Kidney capillary endothelial cell (primary cell): Measurements from ENCODE around the gene PDE1A.
A peak's percentile ranks its signal among the peaks of the same experiment; 100 is the strongest.

Source experiments
- DNase-seq: peaks from one replicate; pipeline ENCODE4 v3.0.0-alpha.2; 2018; ENCODE audit warnings: low spot score

The PDE1A gene

DNA sequence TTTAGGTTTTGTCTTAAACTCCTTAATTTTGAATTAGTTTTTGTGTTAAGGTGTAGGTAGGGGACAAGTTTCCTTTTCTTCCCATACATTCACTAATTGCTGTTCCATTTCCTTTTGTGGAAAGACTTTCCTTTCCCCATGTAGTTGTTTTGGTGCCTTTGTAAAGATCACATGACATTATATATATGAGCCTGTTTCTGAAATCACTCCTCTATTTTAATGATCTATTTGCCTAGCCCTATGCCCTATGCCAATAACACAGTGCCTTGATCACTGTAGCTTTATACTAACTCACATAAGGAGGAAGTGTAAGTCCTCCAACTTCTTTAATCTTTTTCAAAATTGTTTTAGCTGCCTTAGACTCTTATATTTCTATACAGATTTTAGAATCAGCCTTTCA is 229.3 kb downstream of the PDE1A start:
- DNase-seq = no peak

DNA sequence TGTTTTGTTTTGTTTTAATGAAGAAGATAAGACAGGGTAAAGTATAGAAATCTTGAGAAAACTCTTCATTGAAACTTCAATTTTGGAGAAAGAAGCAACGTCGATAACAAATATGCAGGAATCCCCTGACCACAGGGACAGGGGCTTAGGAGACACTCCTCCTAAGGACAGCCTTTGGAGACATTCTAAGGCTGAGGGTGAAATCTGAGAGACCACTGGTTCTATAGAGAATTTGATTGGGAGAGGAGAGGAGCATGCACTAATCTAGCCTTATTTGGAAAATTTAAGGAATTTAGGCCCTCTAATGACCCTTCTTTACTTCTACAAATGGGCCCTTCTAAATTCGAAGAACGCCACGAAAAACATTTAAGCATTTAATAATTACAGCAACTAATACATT is 233.5 kb downstream of the PDE1A start:
- no peak for DNase-seq

DNA sequence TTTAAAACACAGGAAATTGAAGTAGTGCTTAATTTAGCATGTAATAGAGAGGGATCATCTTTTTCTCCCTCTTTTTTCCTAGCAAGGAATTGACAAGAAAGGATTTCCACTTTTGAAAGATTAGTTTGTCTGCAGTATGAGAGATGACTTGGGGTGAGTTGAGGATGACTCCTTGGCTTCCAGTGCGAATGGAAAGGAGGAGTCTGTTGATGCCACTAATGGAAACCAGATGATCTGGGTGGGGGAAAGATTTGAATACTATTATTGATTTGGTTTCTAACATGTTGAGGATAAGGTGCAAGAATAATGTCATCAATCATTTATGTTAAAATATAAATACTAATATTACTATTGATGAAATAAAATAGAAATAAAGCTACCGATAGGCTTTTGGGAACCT is 235.8 kb downstream of the PDE1A start:
- no peak for DNase-seq

DNA sequence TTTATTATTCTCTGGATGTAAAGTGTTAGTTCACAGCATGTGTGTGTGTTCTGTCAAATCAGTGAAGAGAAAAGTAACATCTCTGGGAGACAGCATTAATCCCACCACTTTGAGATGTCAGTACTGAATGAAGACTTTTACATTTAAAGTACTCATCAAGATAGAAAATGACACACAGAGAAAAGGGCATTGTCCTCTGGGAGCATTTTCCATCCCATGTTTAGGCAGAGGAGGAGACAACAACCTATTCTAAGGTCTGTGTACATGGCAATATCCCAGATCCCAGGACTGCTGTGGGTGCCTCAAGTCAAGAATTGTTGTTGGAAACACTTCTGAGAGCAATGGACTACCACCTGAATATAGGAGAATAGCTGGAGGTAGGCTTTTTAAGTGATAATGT is 239.7 kb downstream of the PDE1A start:
- DNase-seq = no peak

DNA sequence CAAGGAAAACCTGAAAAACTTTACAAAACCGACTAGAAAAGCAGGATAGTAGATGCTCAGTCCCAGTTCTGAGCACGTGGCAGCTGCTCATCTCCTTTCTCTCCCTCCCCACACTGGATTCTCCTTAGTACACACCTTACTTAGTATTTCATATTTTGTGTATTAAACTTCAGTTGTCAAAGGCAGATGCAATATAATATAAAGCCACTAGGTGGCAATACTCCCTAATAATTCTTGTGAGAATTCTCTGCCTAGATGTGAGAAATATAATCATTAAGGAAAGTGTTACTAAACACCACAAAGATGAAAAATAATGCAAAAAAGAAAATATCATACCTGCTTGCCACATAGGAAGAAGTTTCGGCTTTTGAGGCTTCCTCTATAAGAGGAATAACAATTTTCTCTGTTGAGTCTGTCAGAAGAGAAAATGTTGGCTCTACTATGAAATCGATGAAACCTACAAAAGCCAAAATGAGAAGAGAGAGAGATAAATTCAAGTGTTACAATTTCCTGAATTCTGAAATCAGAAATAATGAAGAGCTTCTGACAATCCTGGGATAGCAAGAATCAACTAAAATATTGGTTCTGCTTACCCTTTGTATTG is 240.6 kb downstream of the PDE1A start:
- peak; percentile 46 for DNase-seq

DNA sequence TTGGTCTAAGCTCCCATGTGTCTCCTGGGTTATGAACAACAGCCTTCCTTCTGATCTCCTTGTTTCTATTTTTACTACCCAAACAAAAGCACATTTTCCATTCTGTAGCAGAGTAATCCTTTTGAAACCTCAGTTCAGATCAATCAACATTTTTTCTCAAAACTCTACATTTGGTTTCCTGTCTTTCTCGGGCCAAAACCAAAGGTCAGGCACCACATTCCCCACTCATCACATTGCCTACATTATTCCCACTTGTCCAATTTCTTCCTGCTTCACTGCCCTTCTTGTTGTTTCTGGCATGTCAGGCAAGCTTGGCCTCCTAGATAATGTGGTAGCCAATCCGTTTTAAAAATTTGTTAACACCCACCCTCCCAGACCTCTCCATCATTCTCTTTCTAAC is 244.4 kb downstream of the PDE1A start:
- DNase-seq = no peak

DNA sequence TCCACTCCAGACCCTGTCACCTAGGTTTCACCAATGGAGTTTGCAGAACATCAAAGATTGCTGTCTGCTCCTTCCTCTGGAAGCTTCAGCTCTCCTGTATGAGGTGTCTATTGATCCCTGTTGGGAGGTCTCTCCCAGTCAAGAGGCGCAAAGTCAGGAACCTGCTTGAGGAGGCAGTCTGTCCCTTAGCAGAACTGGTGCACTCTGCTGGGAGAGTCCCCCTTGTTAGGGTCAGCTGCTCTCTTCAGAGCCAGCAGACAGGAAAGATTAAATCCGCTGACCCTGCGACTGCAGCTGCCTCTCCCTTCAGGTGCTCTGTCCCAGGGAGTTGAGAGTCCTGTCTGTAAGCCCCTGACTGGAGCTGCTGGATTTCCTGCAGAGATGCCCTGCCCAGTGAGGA is 245.5 kb downstream of the PDE1A start:
- no peak for DNase-seq

DNA sequence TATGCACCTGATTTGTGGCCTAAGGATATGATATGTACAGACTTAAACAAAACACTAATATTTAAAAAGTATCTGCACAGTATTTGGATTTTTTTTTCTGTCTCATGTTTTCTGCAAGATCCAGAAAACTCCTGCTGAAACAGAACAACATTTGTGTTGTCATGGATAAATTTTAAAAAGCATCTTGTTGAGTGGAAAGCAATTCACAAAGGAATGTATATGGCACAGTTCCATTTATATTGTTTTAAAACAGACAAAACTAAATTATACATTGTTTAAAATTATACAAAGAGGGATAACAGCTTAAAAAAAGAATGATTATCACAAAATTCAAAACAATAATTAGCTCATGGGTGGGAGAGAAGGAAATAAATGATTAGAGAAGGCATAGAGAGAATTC is 247.7 kb downstream of the PDE1A start:
- DNase-seq = no peak

DNA sequence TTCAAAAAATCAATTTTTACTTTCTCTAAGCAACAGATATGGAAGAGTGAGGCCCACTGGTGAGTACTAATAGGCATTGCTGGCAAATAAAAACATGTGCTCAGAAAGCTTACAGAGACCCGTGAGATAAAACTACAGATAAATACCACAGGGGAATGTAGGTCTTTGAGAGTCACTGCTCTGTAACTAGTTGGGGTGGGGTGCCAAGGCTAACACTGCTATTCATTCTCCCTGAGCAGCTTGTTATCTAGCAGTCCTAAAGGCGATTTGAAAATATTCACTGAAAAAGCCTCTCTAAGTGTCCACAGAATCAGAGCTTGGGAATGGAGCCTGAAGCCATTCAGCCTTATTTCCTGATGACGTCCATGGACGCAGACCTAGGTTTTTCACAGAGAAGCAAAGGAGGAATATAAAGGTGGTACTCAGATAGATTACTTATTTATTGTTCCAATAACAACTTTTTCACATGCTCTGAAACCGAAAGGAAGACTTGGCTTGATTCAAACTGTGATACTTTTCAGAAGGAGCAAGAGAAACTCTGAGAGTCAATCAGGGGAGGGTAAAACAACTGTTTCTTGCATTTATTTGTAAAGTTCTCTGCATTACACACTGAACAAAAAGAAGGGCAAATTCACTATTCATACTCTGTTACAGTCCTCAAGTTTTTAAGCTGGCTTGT is 252.8 kb downstream of the PDE1A start:
- no peak for DNase-seq

DNA sequence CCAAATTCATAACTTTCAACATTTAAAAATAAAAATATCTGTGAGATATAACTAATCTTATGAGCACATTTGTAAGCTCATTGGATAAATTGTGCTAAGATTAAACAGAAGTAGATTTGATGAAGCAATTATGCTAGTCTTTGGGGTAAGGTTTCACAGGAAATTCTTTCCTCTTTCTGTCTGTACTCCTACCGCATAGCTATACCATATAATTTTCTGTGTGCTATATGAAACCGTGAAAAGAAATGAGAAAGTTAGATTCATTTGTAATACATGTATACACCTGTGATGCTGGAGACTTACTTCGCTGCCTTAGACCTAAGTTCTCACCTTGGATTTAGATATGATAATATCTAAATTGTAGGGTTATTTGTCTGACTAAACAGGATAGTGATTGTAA is 256.5 kb downstream of the PDE1A start:
- no peak for DNase-seq

DNA sequence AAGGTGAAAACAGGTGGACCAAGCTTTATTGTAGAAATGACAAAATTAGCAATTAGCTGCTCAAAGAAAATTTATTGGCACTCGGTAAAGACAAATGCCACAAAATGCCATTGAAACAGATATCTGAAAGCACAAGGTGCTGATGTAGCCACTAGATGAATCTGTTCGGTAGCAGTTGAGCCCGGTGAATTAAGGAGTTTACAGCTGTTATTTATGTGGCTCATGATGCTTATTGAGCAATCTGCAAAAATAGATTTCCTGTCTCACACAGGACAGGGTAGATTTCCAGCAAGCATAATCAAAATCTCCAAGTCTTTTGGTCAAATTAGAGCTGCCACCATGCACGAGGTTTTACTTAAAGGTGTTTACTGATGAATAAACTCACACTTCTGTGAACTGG is 259.0 kb downstream of the PDE1A start:
- no peak for DNase-seq

DNA sequence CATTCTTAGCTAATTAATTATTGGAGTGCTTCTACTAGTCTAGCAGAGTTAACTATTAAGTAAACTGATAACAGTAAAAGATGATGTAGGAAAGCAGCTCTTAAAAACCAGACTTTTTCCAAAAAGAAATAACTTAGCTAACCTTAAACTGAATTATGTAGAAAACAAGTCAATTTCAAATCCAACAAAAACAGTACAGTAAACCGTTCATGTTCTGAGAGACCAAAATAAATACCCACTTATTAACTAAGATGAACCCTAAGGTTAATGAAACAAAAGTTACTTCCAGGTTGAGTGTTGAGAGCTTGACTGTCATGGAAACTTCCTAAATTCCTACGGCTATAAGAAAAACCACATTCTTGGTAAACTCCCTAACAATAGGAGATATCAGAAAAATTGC is 260.0 kb downstream of the PDE1A start:
- DNase-seq = no peak

DNA sequence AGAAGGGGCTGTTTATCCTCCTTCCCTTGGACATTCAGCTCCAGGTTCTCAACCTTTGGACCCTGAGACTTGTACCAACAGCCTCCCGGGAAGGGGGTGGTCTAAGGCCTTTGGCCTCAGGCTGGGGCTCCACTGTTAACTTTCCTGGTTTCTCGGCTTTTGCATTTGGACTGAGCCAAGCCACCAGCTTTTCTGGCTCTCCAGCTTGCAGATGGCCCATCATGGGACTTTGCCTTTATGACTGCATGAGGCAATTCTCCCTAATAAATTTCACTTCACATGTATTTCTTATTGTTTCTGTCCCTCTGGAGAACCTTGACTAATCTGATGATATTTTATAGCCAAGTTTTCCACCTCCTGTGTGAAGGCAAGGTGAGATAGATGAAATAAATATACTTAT is 260.4 kb downstream of the PDE1A start:
- DNase-seq = no peak

DNA sequence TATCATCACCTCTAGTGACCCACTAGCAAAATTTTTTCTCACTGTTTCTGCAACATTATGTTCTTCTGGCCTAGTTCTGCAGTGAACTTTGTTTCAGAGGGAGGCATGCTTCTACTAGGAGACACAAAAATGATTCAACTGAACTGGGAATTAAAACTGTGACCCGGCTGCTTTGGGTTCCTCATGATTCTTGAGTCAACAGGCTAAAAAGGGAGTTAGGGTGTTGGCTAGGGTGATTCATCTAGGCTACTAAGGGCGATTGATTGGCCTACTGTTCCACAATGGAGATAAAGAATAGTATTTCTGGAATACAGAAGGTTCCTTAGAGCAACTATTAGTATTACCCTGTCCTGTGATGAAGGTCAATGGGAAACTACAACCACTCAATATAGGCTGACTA is 261.6 kb downstream of the PDE1A start:
- DNase-seq = no peak

DNA sequence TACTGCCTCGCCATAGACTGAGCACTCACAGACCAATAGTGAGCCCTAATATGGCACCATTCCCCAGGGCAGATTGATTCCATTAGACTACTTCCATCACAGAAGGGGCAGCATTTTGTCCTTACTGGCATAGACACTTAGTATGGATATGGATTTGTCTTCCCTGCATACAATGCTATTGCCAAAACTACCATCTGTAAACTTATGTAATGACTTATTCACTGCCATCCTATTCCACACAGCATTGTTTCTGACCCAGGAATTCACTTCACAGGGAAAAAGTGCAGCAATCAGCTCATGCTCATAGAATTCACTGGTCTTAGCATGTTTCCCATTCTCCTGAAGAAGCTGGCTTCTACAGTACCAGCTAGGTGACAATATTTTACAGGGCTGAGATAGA is 262.1 kb downstream of the PDE1A start:
- no peak for DNase-seq

DNA sequence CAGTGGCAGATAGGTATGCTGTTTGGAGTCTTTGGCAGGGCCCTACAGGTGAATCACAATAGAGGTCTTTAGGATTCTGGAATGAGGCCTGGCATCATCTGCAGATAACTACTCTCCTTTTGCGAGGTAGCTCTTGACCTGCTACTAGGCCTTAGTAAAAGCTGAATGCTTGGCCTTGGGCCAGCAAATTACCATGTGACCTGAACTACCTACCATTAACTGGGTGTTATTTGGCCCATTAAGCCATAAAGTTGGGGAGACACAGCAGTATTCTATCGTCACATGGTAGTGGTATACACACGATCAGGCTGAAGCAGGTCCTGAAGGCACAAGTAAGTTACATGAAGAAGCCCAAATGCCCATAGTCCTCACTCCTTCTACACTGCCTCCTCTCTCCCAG is 263.0 kb downstream of the PDE1A start:
- no peak for DNase-seq

DNA sequence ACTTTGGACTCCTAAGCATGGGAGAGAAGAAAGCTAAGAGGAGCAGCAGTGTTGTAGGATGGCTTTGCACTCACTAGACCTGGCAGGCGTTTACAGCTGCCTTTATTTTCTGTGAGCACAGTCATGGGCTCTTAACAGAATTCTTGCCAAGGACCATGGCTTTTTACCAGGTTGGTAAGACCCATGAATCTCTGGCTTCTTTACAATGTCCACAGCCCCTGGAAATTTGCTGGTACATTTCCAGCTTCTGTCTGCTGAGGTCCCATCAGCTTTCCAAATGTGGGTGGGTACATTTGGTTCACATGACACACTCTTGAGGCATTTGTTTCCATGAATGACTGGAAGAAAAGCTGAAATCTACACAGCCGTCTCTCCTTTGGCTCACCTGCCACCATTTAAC is 278.5 kb downstream of the PDE1A start:
- DNase-seq = no peak

DNA sequence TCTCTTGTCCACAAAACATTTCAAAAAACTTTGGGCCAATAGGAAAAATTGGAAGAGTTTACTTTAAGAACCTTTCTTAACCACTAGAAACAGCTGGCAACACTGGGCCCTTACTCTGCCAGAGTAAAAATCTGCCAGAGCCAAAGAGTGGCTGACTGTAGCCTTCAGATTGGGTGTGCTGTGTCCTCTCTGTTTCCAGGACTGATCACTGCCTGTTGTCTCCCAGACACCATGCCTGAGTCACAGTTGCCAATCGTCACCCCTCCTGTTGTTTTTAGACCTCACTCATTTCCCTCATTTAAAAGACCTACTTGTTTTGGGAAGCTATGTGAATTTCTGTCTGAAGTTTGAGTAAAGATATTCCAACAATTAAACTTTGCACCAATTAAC is 282.1 kb downstream of the PDE1A start:
- no peak for DNase-seq

DNA sequence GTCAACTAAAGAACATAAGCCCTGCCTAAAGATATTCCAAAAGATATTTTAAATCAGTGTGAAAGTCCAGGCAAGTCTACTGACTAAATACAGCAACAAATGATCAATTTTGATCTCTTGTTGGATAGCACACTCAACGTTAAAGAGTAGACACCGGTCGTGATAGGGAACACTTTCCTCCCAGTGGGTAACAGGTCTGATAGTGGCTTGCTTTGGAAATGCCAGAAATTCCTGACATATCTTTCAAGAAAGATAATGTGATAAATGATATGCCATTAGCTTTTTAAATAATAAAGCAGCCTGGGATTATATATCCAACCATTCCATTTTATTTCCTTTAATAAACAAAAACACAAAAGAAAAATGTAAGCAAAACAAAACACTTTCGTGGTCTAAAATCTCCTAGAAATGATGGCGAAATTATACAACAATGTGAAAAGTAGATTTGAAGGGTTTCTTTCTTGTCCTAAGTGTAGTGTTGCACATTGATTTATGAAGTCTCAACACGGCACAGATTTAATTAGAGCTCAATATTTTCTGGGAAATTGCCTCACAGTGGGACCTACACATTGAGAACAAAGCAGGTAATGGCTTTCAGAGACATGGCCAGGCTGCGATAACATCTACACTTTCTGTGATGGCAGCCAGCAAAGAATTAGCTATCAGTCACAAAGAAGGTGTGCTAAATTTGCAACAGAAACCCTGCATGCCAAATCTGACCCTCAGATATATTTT is 282.6 kb downstream of the PDE1A start:
- no peak for DNase-seq

DNA sequence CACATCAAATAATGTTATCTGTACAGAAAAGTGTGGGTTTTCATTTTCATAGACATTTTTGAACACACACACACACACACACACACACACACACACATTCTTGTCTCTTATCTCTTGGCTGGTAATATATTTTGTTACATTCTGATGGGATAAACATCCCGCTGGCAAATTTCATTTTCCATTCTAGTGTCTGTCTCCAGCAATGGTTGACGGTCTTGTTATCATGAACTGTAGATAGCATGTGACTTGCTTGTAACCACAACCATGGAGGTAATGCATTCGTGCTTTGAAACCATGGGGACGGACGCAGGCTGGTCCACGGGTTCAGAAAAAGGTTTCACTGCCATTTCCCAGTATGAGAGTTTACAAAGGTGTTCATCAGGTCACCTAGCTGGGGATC is 284.8 kb downstream of the PDE1A start:
- DNase-seq = no peak

DNA sequence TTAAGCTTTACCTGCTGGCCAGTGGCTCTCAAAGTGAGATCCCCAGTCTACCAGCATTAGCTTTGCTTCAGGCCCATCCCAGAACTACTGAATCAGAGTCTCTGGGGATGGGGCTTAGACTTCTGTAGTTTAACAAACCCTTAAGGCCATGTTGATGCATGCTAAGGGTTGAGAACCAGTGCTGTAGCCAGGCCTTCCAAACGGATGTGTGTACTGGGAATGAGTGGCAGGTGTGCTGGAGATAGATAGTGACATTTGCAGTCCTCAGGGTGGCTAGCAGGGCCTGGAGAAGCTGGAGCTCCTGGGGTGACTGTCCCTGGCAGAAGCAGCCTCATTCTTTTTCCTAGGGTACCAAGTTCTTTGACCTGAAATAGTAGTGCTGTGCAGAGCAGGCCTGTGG is 292.6 kb downstream of the PDE1A start:
- DNase-seq = no peak

DNA sequence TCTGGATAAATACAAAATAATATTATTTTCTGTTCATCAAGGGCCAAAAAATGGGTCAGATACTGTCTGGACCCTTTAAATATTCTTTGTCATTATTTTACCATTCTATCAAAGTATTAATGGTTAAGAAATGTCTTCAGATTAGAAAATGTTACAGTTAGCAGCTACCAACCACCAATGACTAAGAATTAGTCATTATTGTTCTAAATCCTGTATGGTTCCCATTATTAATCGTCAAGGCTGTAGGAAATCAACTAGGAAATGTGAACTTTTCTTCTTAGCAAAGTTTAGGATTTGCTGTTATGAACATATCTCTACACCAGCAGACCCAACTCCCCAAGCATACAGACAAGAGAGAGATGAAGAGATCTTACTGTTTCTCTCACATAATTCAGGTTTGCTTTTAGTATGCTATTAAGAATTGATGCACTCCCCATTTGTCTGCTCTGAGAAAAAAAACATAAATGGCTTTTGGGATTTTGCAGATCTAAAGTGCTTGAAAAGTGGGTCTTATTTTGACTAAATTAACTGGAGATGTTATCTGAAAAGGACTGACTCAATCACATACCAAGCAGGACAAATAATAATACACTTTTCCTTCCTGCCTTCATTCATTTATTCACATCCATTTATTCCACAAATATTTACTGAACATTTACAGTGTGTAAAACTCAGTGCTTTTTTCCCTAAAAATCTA is 293.5 kb downstream of the PDE1A start:
- peak; percentile 30 for DNase-seq

DNA sequence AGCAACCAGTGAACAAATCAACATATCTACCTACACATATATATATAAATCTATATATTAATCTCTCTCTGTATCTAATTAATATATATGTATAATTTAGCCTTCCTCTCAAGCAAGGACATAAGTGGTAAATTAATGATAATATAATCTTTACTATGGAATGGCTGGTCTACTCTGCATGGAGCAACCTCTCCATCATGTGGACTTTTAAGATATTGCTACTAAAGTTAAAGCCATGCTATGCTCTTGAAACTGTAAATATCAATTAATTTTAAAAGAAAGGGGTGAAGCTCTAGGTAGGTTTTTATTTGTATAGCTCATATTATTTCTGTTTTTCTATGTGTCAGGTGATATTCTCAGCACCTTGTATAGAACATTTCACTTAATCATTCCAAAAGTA is 294.2 kb downstream of the PDE1A start:
- DNase-seq = peak; percentile 30
